Right lobe of liver (tissue), 4 donors: ENCODE data around the gene GTF2H4.

ENCODE experiments used
- CTCF ChIP-seq, 4 donors: fragments of 200-600 bp in 3 of 4; fragments of 450-650 bp in 1 of 4; IDR thresholded peaks; one replicate each; pipeline versions ENCODE4 v1.5.1 to v1.8.0; 2016 to 2022; ENCODE audit warnings: antibody characterized with exemption in 4 of 4, mild to moderate bottlenecking in 2 of 4
- POLR2A ChIP-seq: fragments of 450-650 bp; IDR thresholded peaks from one replicate; pipeline ENCODE4 v1.6.1; 2017; ENCODE audit warnings: antibody characterized with exemption, mild to moderate bottlenecking
- donor health status: DM: no; HTN: no; CAD: no.
- donor health status: DM: no; HTN: no; CAD: no.
- donor health status: DM: no; HTN: yes; CAD: no.

GRCh38 chr6:30885999-30886896 is 21.8 kb upstream of the GTF2H4 start:
- TF ChIP-seq POLR2A (no peak), CTCF (IDR thresholded peaks at IDR 0.05) (no peak)
